Measurements from ENCODE around the gene TANGO2.

TANGO2 gene

DNA sequence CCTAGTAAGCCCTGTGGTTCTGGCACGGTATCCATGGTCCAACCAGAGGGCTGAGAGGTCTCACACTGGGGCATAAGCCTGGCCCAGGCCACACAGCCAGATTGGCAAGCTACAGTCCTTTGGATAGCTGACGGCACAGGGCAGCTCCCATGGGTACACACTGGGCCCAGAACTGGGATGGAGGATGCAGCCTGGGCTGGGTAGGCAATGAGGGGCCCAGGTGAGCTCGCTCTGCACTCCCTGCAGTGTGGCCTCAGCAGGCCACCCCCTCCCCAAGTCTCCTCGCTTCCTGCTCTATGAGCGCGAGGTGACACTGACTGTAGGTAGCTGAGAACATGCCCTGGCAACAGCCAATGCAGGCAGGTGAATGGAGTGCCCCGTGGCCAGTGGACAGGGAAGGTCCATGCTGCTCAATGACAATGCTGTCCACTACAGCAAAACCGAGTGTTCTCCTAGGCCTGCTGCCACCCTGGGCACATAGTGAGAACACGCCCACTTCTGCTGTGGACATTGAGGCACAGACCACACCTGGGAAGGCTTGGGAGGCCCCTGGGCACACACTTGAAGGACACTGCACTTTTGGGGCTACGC lies 8.1 kb upstream of the TANGO2 start:
- DNase-seq (ENCODE audit: low spot score): no peak

- DNase-seq (ENCODE audit: low spot score): peak; percentile 87
Measured at GRCh38 chr22:20013382-20013871, 7.5 kb upstream of the TANGO2 start.

- no peak for DNase-seq (ENCODE audit: low spot score)
Measured at GRCh38 chr22:20014526-20015186, 6.3 kb upstream of the TANGO2 start.

DNA sequence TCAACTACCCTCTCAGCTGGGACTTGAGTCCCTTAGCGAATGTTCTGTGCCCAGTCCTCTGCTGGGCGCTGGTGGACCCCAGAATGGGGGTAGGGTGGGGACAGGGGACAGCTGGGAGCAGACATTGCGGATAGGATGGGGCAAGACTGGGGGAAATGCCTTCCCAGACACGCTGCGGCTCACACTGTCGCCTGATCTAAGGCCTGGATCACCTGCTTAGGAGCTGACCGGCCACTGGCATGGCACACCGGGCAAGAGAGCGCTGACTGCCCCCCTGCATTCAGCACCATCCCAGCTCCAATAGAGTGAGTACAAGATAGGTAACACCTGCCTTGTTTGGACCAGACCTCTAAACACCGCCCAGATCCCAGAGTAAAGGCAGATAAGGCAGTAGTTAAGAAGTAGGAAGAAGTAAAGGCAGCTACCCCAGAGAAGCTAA lies 5.7 kb upstream of the TANGO2 start:
- DNase-seq (ENCODE audit: low spot score): no peak

DNA sequence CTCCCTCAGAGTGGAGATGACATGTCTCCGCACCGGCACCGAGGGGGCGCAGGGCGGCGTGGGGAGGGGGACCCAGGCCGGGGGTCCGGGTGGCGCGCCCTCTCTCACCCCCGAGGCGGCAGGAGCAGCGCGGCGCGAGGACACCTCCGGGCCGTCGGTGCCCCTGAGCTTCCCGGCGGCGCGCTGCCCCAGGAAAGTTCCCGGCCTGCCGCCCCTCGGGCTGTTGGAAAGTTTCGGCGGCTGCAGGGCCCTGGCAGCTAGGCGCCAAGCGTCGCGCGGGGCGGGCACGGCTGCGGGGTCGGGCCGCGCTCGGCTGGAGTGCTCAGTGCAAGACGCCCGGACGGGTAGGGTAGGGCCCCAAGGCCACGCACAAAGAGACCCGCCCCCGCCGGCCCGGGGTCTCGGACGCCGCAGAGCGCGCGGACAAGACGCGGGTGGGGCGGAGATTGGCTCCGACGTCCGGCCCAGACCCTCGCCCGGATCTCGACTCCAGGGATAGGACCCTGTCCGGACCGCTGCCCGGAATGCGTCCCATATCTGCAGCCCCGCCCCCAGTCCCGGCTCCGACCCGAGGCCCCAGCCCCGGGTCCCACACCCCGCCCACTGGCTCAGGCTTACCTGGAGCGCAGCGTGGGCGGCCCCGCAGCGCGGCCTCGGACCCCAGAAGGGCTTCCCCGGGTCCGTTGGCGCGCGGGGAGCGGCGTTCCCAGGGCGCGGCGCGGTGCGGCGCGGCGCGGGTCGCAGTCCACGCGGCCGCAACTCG lies 4.8 kb upstream of the TANGO2 start:
- peak; percentile 70 for DNase-seq (ENCODE audit: low spot score)

GRCh38 chr22:20016734-20017621 lies 3.9 kb upstream of the TANGO2 start, which contains the start of gene ARVCF:
TSS of gene ARVCF (minus strand) at chr22:20016823. CDS start at chr22:19990794, 26,029 bp downstream.
- DNase-seq (ENCODE audit: low spot score): peak; percentile 99

GRCh38 chr22:20017622-20017958 lies 3.3 kb upstream of the TANGO2 start:
- DNase-seq (ENCODE audit: low spot score): no peak

DNA sequence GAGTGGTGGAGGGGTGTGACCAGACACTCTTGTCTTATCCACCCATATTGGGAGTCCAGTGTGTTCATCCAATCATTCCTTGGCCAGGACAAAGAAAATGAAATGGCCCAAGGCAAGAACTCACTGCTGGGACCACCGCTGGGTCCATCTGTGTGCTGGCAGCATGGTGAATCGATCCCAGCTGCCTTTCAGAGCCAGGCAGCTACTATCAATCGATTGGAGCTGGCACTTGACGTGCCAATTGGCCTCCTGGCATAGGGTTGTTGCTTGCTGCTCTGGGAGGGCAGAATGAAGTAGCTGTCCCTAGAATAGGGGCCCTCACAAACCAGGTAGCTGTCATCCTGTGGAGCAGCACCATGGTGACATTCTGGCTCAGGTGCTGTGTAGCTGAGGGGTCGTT lies 2.9 kb upstream of the TANGO2 start:
- DNase-seq (ENCODE audit: low spot score): no peak

- no peak for DNase-seq (ENCODE audit: low spot score)
Measured at GRCh38 chr22:20019661-20020532, 1.0 kb upstream of the TANGO2 start.

DNA sequence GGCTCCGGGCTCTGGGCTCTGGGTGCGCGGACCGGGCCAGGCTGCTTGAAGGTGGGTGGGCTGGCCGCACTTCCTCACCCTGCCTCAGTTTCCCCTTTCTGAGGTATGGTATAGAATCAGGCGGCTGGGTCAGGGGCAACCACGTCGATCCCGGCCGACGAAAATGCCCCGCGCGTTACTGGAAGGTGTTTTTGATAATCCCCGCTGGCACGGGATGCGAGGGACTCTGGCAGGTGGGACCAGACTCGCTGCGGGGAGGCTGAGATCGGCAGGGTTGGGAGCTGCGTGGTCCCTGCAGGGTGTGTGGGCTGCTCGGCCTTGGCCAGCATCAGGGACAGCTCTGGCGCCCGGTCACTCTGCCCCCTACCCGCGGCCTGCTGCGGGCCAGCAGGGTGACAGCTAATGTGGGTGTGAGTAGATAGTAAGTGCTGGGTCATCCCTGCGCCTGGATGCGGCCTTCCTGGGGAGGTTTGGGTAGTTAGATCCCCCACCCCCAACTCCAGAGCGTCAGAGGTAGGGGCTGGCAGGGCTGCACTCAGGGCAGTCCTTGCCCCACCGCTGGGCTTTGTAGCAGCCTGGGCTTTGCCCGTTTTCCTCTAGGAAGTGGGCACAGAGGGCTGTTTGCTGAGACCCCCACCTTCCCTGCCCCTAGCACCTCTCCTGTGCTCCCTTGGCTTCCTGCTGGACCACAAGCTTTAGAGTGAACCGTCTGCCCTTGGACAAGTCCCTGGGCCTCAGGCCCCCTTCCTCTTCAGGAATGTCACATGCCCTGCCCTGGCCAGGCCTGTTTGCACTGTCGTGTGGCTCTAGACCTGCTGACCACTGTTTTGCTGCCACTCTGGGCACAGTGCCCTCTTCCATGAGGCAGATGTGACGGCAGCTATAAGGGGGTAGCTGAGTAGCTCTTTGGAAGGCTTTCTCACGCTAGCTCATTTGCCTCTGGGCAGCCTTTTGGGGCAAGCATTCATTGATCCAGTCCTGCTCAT lies 579 bp downstream of the TANGO2 start:
- DNase-seq (ENCODE audit: low spot score): no peak

- no peak for DNase-seq (ENCODE audit: low spot score)
Measured at GRCh38 chr22:20022231-20022977, 1.5 kb downstream of the TANGO2 start.

- DNase-seq (ENCODE audit: low spot score): no peak
Measured at GRCh38 chr22:20022978-20023613, 2.2 kb downstream of the TANGO2 start.

GRCh38 chr22:20024225-20024624 lies 3.3 kb downstream of the TANGO2 start:
- DNase-seq (ENCODE audit: low spot score): no peak

- DNase-seq (ENCODE audit: low spot score): no peak
Measured at GRCh38 chr22:20024650-20025397, 3.9 kb downstream of the TANGO2 start.

DNA sequence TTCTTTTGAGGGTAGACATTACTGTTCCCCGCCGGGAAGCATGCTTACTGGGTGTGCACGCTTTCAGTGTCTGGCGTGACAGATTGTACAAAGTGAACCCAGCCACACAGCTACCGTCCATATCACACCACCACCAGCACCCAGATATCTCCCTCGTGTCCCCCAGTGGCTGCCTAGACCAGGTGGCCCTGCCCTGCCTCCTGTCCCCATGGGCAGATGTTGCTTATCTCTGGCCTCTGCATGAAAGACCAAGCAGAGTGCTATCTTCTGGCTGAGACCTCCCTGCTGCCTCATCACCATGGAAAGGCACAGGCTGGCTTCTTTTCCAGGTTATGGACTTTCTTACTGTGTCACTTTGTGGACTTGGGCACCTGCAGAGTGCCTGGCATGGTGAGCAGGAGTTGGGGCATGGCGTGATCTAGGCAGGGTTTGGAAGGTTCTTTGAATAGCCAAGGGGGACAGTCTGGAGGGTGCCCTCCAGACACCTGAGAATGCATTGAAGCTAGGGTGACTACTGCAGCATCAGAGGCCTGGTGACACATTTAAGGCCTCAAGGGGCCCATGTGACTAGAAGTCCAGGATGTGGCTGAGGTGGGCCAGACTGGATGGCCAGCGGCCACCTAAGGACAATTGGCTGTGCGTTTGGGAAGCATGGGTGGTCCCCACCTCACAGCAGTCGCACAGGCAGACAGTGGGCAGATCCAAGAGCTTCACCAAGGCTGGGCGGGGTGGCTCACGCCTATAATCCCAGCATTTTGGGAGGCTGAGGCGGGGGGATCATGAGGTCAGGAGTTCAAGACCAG lies 4.7 kb downstream of the TANGO2 start:
- no peak for DNase-seq (ENCODE audit: low spot score)

GRCh38 chr22:20026204-20026908 lies 5.4 kb downstream of the TANGO2 start:
- no peak for DNase-seq (ENCODE audit: low spot score)

All from iPS-NIHi11 (cell line).